Right atrium auricular region (tissue), 2 donors: ENCODE measurements around the gene ELMO1. TPM values are rescaled to one million over a fixed set of nuclear protein-coding genes. Genes with fewer than 3 reads are reported as not detected.

Experiments
- DNase-seq: peaks from one replicate; pipeline ENCODE4 v3.0.0-alpha.2; 2019; ENCODE audit warnings: low spot score
- H3K27ac ChIP-seq, 2 donors: fragments of 200-600 bp; sonication (generic); 1 replicate in 1 of 2; 2 replicates in 1 of 2; pipeline ENCODE4 v1.5.1; 2016 to 2019
- H3K27me3 ChIP-seq, 2 donors: fragments of 200-600 bp; sonication (generic); one replicate each; pipeline versions ENCODE4 v1.5.1 to v1.6.0; 2017 to 2019
- H3K36me3 ChIP-seq: fragments of 200-600 bp; sonication (generic); one replicate; pipeline ENCODE4 v1.5.1; 2016
- H3K4me1 ChIP-seq, 2 donors: fragments of 200-600 bp; sonication (generic); one replicate each; pipeline versions ENCODE4 v1.5.1 to v1.6.0; 2017 to 2019
- H3K4me3 ChIP-seq, 2 donors: fragments of 200-600 bp; sonication (generic); 1 replicate in 1 of 2; 2 replicates in 1 of 2; pipeline ENCODE4 v1.5.1; 2017 to 2019; ENCODE audit warnings: mild to moderate bottlenecking in 1 of 2, moderate library complexity in 1 of 2
- H3K9me3 ChIP-seq, 2 donors: fragments of 200-600 bp; sonication (generic); one replicate each; pipeline ENCODE4 v1.5.1; 2019
- total RNA-seq, 2 donors: library from RNA; depleted of rRNA; stranded (reverse); fragments of >200 nt; gene quantifications; one replicate each; pipeline ENCODE4 v1.1.0, GENCODE V29; 2016
- TF ChIP-seq, protein P1 (sequence below), 2 donors: fragments of 200-600 bp; sonication (generic); IDR thresholded peaks; one replicate each; pipeline ENCODE4 v1.5.1; 2019; ENCODE audit warnings: antibody characterized with exemption in 2 of 2

The ELMO1 gene
- total RNA-seq, 2 donors from 2014 or later, result 24.4 to 45.1 TPM

DNA sequence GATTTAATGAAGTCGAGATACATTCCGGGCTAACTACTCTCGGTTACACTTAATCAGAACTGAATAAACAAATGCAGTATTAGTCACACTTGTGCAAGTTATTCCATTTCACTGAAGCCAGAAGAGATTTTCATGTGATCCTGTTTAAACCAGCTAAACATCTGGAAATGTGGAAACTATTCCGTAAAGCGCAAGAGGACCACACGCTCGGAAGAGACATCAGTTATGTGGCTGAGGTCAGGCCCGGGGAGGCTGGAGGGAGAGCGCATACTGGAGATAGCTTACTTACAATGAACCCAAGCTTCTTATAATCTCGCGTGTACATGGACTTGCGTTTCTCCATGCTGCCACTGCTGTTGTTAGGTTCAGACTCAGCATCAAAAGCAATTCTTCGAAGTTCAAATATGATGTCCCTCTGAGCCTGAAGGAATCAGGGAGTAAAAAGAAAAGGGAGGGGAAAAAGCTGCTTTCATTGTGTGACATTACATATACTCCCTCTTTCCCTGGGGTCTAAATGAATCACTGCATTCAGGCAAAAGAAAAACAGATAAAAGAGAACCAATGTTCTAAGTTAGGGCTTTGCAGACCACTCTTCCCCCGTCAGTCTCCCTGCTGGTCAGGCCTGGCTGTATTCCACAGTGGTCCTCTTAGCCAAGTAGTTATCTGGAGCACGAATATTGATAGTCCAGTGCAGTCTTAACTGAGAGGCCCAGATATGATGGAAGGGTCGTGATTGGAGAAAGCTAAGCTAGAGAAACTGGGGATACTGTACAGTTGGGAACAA lies 237.4 kb downstream of the ELMO1 start:
- no peaks in the 10 kb centered on the region for H3K36me3 ChIP-seq
- DNase-seq, result peak; percentile 69

DNA sequence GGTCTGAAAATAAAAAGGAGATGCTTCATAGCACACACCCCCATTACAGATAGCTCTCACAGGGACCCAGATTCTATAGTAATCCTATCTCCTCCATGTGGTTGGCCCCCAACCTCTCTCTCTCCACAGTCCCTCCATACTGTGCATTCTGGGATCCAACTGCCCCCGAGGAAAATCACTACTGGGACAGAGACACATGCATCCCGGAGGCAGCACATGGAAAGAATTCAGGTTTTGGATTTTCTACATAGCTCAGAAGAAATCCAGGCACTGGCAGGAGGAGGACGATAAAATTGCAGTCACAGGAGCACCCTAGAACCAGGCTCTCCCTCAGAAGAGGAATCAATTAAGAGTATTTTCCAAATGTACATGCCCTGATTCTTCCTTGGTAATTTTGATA lies 239.5 kb downstream of the ELMO1 start:
- peaks cover 2% of the 10 kb centered on the region for H3K36me3 ChIP-seq
- H3K9me3 ChIP-seq, result no peaks in the 10 kb centered on the region
- DNase-seq, result no peak
- H3K4me3 ChIP-seq, result no peak overlapping the region
- peak overlapping the region; percentile 65 to 67 for H3K27ac ChIP-seq
- H3K4me1 ChIP-seq, result peaks cover 0 to 36% of the 10 kb centered on the region in 2 donors
- H3K27me3 ChIP-seq, result no peaks in the 10 kb centered on the region
- TF ChIP-seq, protein P1, sequence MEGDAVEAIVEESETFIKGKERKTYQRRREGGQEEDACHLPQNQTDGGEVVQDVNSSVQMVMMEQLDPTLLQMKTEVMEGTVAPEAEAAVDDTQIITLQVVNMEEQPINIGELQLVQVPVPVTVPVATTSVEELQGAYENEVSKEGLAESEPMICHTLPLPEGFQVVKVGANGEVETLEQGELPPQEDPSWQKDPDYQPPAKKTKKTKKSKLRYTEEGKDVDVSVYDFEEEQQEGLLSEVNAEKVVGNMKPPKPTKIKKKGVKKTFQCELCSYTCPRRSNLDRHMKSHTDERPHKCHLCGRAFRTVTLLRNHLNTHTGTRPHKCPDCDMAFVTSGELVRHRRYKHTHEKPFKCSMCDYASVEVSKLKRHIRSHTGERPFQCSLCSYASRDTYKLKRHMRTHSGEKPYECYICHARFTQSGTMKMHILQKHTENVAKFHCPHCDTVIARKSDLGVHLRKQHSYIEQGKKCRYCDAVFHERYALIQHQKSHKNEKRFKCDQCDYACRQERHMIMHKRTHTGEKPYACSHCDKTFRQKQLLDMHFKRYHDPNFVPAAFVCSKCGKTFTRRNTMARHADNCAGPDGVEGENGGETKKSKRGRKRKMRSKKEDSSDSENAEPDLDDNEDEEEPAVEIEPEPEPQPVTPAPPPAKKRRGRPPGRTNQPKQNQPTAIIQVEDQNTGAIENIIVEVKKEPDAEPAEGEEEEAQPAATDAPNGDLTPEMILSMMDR (IDR thresholded peaks at IDR 0.05), result no peak

More for the DNA sequence above, 237.4 kb downstream of the ELMO1 start:
- Histone ChIP-seq H3K4me3 (no peak overlapping the region), H3K9me3 (no peaks in the 10 kb centered on the region), H3K4me1 (peaks cover 0 to 40% of the 10 kb centered on the region in 2 donors), H3K27ac (peak overlapping the region; percentile 53 to 58), H3K27me3 (no peaks in the 10 kb centered on the region)
- TF ChIP-seq, protein P1 (IDR thresholded peaks at IDR 0.05), result no peak

DNA sequence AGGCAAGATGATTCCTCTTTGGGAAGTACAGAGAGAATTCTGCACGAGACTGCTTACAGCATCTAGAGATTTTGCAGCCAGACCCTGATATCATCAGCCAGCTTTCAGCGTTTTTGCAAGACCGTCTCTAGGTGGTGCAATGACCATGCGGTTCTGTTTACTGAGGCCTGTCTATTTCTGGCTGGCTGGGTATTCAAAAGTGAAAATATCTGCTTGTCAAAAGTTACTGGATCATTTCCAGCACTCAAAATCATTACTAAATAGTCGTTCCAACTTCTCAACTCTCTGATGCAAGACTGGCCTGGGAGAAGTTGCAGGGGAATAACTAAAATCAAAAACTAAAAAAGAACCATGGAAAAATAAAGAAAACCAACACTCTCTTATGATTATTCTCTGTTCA lies 240.1 kb downstream of the ELMO1 start:
- peaks cover 8% of the 10 kb centered on the region for H3K36me3 ChIP-seq
- H3K27ac ChIP-seq, result peak overlapping the region; percentile 65 to 67
- H3K9me3 ChIP-seq, result no peaks in the 10 kb centered on the region
- DNase-seq, result peak; percentile 85
- no peak overlapping the region for H3K4me3 ChIP-seq
- TF ChIP-seq, protein P1 (IDR thresholded peaks at IDR 0.05), result peak in 1 of 2 donors; percentile 68
- H3K4me1 ChIP-seq, result peaks cover 0 to 36% of the 10 kb centered on the region in 2 donors
- H3K27me3 ChIP-seq, result no peaks in the 10 kb centered on the region

DNA sequence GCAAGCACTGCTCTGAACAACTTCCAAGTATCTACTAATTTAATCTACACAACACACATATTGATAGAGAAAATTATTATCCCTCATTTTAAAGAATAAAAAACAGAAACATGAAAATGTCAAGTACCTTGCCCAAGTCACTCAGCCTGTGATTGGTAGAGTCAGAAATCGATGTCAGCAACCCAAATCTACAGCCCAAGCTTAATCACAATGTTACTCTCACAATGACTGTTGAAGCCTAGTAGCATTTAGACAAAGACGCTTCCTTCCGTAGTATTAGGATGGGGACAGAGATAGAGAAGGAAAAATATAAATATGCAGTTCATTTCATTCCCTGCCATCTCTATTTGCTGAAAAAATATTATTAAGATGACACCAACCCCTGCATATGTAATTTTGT lies 242.5 kb downstream of the ELMO1 start:
- H3K36me3 ChIP-seq, result peaks cover 8% of the 10 kb centered on the region
- H3K4me3 ChIP-seq, result no peak overlapping the region
- no peak overlapping the region for H3K27ac ChIP-seq
- TF ChIP-seq, protein P1 (IDR thresholded peaks at IDR 0.05), result no peak
- no peaks in the 10 kb centered on the region for H3K27me3 ChIP-seq
- DNase-seq, result no peak
- no peaks in the 10 kb centered on the region for H3K9me3 ChIP-seq
- peaks cover 0 to 27% of the 10 kb centered on the region in 2 donors for H3K4me1 ChIP-seq

DNA sequence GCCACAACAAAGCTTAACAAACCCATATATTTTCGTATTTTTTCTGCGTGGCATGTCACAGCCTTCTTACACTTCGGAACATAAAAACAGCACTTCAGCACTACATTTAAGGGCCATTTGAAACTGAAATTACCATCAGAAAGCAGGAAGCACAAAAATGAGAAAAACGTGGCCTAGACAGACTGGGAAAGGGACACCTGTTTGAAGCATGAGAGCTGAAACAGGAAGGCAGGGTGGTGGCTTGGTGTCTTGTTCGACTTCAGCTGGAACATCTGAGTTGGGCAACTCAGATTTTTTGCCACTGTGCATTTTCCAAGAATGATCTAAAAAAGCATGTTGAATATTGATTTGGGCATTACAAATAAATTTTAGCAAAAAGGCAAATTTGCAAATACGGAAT lies 243.2 kb downstream of the ELMO1 start:
- H3K9me3 ChIP-seq, result no peaks in the 10 kb centered on the region
- H3K4me1 ChIP-seq, result peaks cover 0 to 35% of the 10 kb centered on the region in 2 donors
- H3K27me3 ChIP-seq, result no peaks in the 10 kb centered on the region
- H3K27ac ChIP-seq, result no peak overlapping the region
- no peak for DNase-seq
- peaks cover 8% of the 10 kb centered on the region for H3K36me3 ChIP-seq
- H3K4me3 ChIP-seq, result no peak overlapping the region
- TF ChIP-seq, protein P1 (IDR thresholded peaks at IDR 0.05), result no peak

DNA sequence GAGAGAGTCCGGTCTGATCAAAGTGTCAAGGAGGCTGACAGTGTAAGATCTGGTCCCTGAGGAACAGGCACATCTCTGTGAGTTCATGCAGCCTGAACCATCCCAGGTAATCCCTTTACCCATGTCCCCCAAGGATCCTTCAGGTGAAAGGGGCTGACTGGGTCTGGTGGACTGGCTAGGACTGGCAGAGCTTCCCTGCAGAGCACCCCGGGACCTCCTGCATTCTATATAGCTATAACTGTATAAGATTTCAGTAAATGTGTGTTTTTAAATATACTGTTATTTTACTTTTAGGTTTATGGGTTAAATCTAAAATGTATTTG lies 246.8 kb downstream of the ELMO1 start:
- H3K4me1 ChIP-seq, result peaks cover 0 to 37% of the 10 kb centered on the region in 2 donors
- peak overlapping the region; percentile 72 to 81 for H3K27ac ChIP-seq

More for the DNA sequence above, 246.8 kb downstream of the ELMO1 start:
- TF ChIP-seq, protein P1 (IDR thresholded peaks at IDR 0.05), result no peak
- DNase-seq, result no peak
- peaks cover 8% of the 10 kb centered on the region for H3K36me3 ChIP-seq
- no peaks in the 10 kb centered on the region for H3K27me3 ChIP-seq
- no peak overlapping the region for H3K4me3 ChIP-seq
- no peaks in the 10 kb centered on the region for H3K9me3 ChIP-seq
